HG03460 (cell line): Measurements from ENCODE around the gene EGFR.
A peak's percentile ranks its signal among the peaks of the same experiment; 100 is the strongest.

Experiments
- ATAC-seq: cut with Tn5 transposase; IDR thresholded peaks from one replicate; pipeline ENCODE4 v1.9.1; 2021; ENCODE audit not compliant: unreplicated experiment

The EGFR gene

GRCh38 chr7:55240418-55241142 lies 221.8 kb downstream of the EGFR start:
- ATAC-seq, result no peak

GRCh38 chr7:55241958-55242357 lies 223.1 kb downstream of the EGFR start:
- ATAC-seq, result no peak

- ATAC-seq, result no peak
Measured at GRCh38 chr7:55242613-55243012, 223.8 kb downstream of the EGFR start.

- no peak for ATAC-seq
Measured at GRCh38 chr7:55244006-55244745, 225.4 kb downstream of the EGFR start.

- ATAC-seq, result no peak
Measured at GRCh38 chr7:55245271-55245723, 226.5 kb downstream of the EGFR start.

GRCh38 chr7:55246171-55246570 lies 227.4 kb downstream of the EGFR start:
- ATAC-seq, result no peak

- no peak for ATAC-seq
Measured at GRCh38 chr7:55247428-55247827, 228.6 kb downstream of the EGFR start.

GRCh38 chr7:55248526-55248925 lies 229.7 kb downstream of the EGFR start:
- ATAC-seq, result no peak

- ATAC-seq, result no peak
Measured at GRCh38 chr7:55249332-55249731, 230.5 kb downstream of the EGFR start.

- no peak for ATAC-seq
Measured at GRCh38 chr7:55250313-55250712, 231.5 kb downstream of the EGFR start.

GRCh38 chr7:55251313-55251712 lies 232.5 kb downstream of the EGFR start:
- no peak for ATAC-seq

- ATAC-seq, result no peak
Measured at GRCh38 chr7:55251911-55252310, 233.1 kb downstream of the EGFR start.

GRCh38 chr7:55252386-55252785 lies 233.6 kb downstream of the EGFR start:
- ATAC-seq, result no peak

GRCh38 chr7:55253188-55253587 lies 234.4 kb downstream of the EGFR start:
- ATAC-seq, result no peak

GRCh38 chr7:55254242-55254595 lies 235.4 kb downstream of the EGFR start:
- ATAC-seq, result no peak

GRCh38 chr7:55254596-55255495 lies 236.0 kb downstream of the EGFR start:
- peak; percentile 70 for ATAC-seq

GRCh38 chr7:55255496-55256445 lies 237.0 kb downstream of the EGFR start:
- peak; percentile 87 for ATAC-seq

- ATAC-seq, result no peak
Measured at GRCh38 chr7:55258631-55259030, 239.8 kb downstream of the EGFR start.

- ATAC-seq, result no peak
Measured at GRCh38 chr7:55260171-55260570, 241.4 kb downstream of the EGFR start.

GRCh38 chr7:55260676-55261385 lies 242.0 kb downstream of the EGFR start:
- no peak for ATAC-seq
